Activated CD4-positive, alpha-beta T cell treated with anti-CD3 and anti-CD28 coated beads, Interleukin-2, amount 50 U/mL, for 24 hours (primary cell): ENCODE data around the gene ACTN4.

Source experiments
- DNase-seq, 2 donors: peaks; one replicate each; pipeline ENCODE4 v3.0.0-alpha.2; 2020; ENCODE audit warnings: low read depth in 1 of 2, low spot score in 1 of 2

ACTN4 gene

GRCh38 chr19:38635483-38636399 is 11.7 kb upstream of the ACTN4 start:
- no peak for DNase-seq

GRCh38 chr19:38638461-38638860 is 9.0 kb upstream of the ACTN4 start:
- DNase-seq: no peak

GRCh38 chr19:38639679-38640078 is 7.8 kb upstream of the ACTN4 start:
- no peak for DNase-seq

- DNase-seq: no peak
Measured at GRCh38 chr19:38640368-38640767, 7.1 kb upstream of the ACTN4 start.

GRCh38 chr19:38642176-38642575 is 5.3 kb upstream of the ACTN4 start:
- no peak for DNase-seq

- DNase-seq: no peak
Measured at GRCh38 chr19:38644719-38645118, 2.7 kb upstream of the ACTN4 start.

- DNase-seq: no peak
Measured at GRCh38 chr19:38647966-38648768, 718 bp downstream of the ACTN4 start.

GRCh38 chr19:38648769-38649304 is 1.4 kb downstream of the ACTN4 start:
- DNase-seq: no peak

GRCh38 chr19:38649305-38650171 is 2.1 kb downstream of the ACTN4 start:
- no peak for DNase-seq

GRCh38 chr19:38650172-38650775 is 2.8 kb downstream of the ACTN4 start:
- DNase-seq: no peak

- DNase-seq: no peak
Measured at GRCh38 chr19:38650911-38651584, 3.6 kb downstream of the ACTN4 start.

GRCh38 chr19:38653028-38653571 is 5.7 kb downstream of the ACTN4 start:
- no peak for DNase-seq

GRCh38 chr19:38654628-38655055 is 7.2 kb downstream of the ACTN4 start:
- no peak for DNase-seq

GRCh38 chr19:38655148-38655824 is 7.8 kb downstream of the ACTN4 start:
- DNase-seq: peak in 1 of 2 donors; percentile 45

GRCh38 chr19:38656171-38656981 is 8.9 kb downstream of the ACTN4 start:
- peak in 1 of 2 donors; percentile 55 for DNase-seq

GRCh38 chr19:38657633-38658222 is 10.3 kb downstream of the ACTN4 start:
- DNase-seq: no peak

- DNase-seq: no peak
Measured at GRCh38 chr19:38658462-38659306, 11.2 kb downstream of the ACTN4 start.
